ENCODE results near the gene CLASP1. TPM values are rescaled to one million over a fixed set of nuclear protein-coding genes. Genes with fewer than 3 reads are reported as not detected.

The CLASP1 gene
- total RNA-seq, 1 experiment from 2014 or later, result 45.9 TPM

DNA sequence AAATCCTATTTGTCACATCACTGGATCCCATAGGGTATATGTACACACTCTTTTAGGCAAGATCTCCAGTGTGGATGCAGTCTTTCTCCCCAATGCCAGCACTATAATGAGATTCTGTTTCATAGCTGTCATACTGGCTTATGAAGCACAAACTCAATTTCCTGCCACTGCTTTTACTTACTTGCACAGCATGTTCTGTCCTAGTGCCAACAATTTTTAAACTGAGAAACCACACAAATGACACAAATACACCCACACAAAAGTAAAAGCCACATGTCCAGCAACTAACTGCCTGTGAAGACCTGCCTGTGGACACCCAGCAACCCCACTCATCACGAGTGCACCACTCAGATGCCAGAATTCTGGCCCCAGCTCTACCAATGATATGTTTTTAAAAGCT is 148.2 kb downstream of the CLASP1 start:
- no peaks in the 10 kb centered on the region for H4K20me1 ChIP-seq (ENCODE audit: control insufficient read depth, insufficient read depth, insufficient read length)
- H4K8ac ChIP-seq (replicated peaks; ENCODE audit: insufficient read length, low read depth, low read length), result no peak overlapping the region
- H2BK20ac ChIP-seq (ENCODE audit: low read depth, low read length, poor library complexity, severe bottlenecking), result no peak overlapping the region
- no peak overlapping the region for H3K27ac ChIP-seq (ENCODE audit: insufficient read length, low read depth, low read length)
- H3K9ac ChIP-seq (ENCODE audit: extremely low read depth, insufficient read length, low read length), result no peak overlapping the region
- no peak overlapping the region for H3K18ac ChIP-seq (ENCODE audit: insufficient read length, low read depth, low read length)
- TF ChIP-seq, protein P1, sequence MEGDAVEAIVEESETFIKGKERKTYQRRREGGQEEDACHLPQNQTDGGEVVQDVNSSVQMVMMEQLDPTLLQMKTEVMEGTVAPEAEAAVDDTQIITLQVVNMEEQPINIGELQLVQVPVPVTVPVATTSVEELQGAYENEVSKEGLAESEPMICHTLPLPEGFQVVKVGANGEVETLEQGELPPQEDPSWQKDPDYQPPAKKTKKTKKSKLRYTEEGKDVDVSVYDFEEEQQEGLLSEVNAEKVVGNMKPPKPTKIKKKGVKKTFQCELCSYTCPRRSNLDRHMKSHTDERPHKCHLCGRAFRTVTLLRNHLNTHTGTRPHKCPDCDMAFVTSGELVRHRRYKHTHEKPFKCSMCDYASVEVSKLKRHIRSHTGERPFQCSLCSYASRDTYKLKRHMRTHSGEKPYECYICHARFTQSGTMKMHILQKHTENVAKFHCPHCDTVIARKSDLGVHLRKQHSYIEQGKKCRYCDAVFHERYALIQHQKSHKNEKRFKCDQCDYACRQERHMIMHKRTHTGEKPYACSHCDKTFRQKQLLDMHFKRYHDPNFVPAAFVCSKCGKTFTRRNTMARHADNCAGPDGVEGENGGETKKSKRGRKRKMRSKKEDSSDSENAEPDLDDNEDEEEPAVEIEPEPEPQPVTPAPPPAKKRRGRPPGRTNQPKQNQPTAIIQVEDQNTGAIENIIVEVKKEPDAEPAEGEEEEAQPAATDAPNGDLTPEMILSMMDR (conservative IDR thresholded peaks at IDR 0.05), result no peak
- H3K27me3 ChIP-seq (ENCODE audit: insufficient read depth, low read length), result no peaks in the 10 kb centered on the region
- no peaks in the 10 kb centered on the region for H3K79me2 ChIP-seq (ENCODE audit: insufficient read depth, low read length)
- H2BK15ac ChIP-seq (ENCODE audit: low read depth, low read length), result no peak overlapping the region
- no peak overlapping the region for H3K56ac ChIP-seq (ENCODE audit: insufficient read length, low read depth, low read length)
- no peak overlapping the region for H3K23ac ChIP-seq (ENCODE audit: insufficient read length, low read depth, low read length)
- H3K4me2 ChIP-seq (ENCODE audit: insufficient read depth, insufficient read length, low read length), result no peak overlapping the region
- no peaks in the 10 kb centered on the region for H3K4me1 ChIP-seq (ENCODE audit: insufficient read depth, low read length)
- no peak overlapping the region for H4K91ac ChIP-seq (ENCODE audit: insufficient read length, low read depth, low read length)
- H3K23me2 ChIP-seq (ENCODE audit: insufficient read length, low read depth, low read length, poor library complexity, severe bottlenecking), result no peaks in the 10 kb centered on the region
- H2AFZ ChIP-seq (ENCODE audit: low read length), result no peak overlapping the region
- H2AK5ac ChIP-seq (ENCODE audit: insufficient read length, low read length), result no peak overlapping the region
- WGBS (ENCODE audit: extremely low coverage, insufficient read length, low lambda C conversion rate), result no CpG with 5 or more reads among the region's 1 CpG
- H3K4me3 Mint-ChIP-seq, result no peak overlapping the region
- H3K79me1 ChIP-seq (ENCODE audit: insufficient read depth, low read depth, low read length, poor library complexity, severe bottlenecking), result no peaks in the 10 kb centered on the region
- no peak overlapping the region for H2BK120ac ChIP-seq (ENCODE audit: low read depth, low read length, poor library complexity, severe bottlenecking)
- H3T11ph ChIP-seq (ENCODE audit: low read length), result no peak overlapping the region
- no peak overlapping the region for H3K27ac Mint-ChIP-seq
- no peak overlapping the region for H3K14ac ChIP-seq (ENCODE audit: insufficient read depth, low read length)
- no peak overlapping the region for H4K5ac ChIP-seq (ENCODE audit: insufficient read length, low read depth, low read length)
- peaks cover 34 to 48% (median 47%) of the 10 kb centered on the region in 3 experiments for H3K36me3 Mint-ChIP-seq (ENCODE audit: insufficient read depth in 1 of 3, low read depth in 3 of 3)
- no peaks in the 10 kb centered on the region for H3K9me3 ChIP-seq (ENCODE audit: control insufficient read depth, low read depth, low read length)
- H3K4ac ChIP-seq (ENCODE audit: low read depth, low read length), result no peak overlapping the region
- H2BK5ac ChIP-seq (ENCODE audit: insufficient read length, low read length), result no peak overlapping the region
- no peaks in the 10 kb centered on the region for H3K27me3 Mint-ChIP-seq (ENCODE audit: low read depth)
- H2BK12ac ChIP-seq (ENCODE audit: insufficient read length, low read depth, low read length), result no peak overlapping the region
- H3K4me1 Mint-ChIP-seq, result peaks cover 4 to 6% of the 10 kb centered on the region in 2 experiments; a peak in 1 of 4 replicates
- H3K9me3 Mint-ChIP-seq, result peaks cover 8 to 9% of the 10 kb centered on the region in 2 experiments
- DNase-seq, result no peak

Measured in H9 (cell line).